H1 (cell line): ENCODE measurements around the gene MFNG.

Experiments used
- CTCF ChIP-seq, 3 experiments: IDR thresholded peaks; 1 replicate in 2 of 3; 2 replicates in 1 of 3; pipeline versions ENCODE4 v1.5.1 to v1.6.1; 2011; ENCODE audit warnings: low read length in 3 of 3, mild to moderate bottlenecking in 3 of 3, inconsistent platforms in 2 of 3, low read depth in 1 of 3, moderate library complexity in 1 of 3; ENCODE audit not compliant: insufficient read depth in 1 of 3; ENCODE audit errors: control extremely low read depth in 1 of 3
- EZH2 ChIP-seq: fragments of 200-600 bp; sonication (generic); IDR thresholded peaks from 2 replicates; pipeline ENCODE4 v1.7.1; 2012; ENCODE audit warnings: low read depth, mild to moderate bottlenecking, moderate library complexity, low read length, inconsistent platforms; ENCODE audit not compliant: severe bottlenecking

- TF ChIP-seq CTCF (IDR thresholded peaks at IDR 0.05; ENCODE audit: control extremely low read depth in 1 of 3, insufficient read depth in 1 of 3, low read depth in 1 of 3, low read length in 3 of 3), result no peak
- TF ChIP-seq EZH2, result peak; percentile 63
These were observed 32.5 kb upstream of the MFNG start for GRCh38 chr22:37518509-37519267.
